Upper lobe of right lung (tissue), 1 donor: ENCODE results near the gene ALK. TPM values are rescaled to one million over a fixed set of nuclear protein-coding genes. Genes with fewer than 3 reads are reported as not detected.

Source experiments
- ATAC-seq: fragments of 200-7000 bp; cut with Tn5 transposase; one replicate; pipeline ENCODE4 v1.9.1; 2020; ENCODE audit warnings: mild to moderate bottlenecking, moderate library complexity
- DNase-seq: peaks from one replicate; pipeline ENCODE4 v3.0.0-alpha.2; 2020
- H3K27ac ChIP-seq: fragments of 200-600 bp; one replicate; pipeline ENCODE4 v1.8.0; 2022
- H3K27me3 ChIP-seq: fragments of 200-600 bp; one replicate; pipeline ENCODE4 v1.8.0; 2022; ENCODE audit warnings: mild to moderate bottlenecking
- H3K36me3 ChIP-seq: fragments of 200-600 bp; one replicate; pipeline ENCODE4 v1.8.0; 2022
- H3K4me1 ChIP-seq: fragments of 200-600 bp; one replicate; pipeline ENCODE4 v1.8.0; 2022
- H3K4me3 ChIP-seq: fragments of 200-600 bp; one replicate; pipeline ENCODE4 v1.8.0; 2022; ENCODE audit warnings: mild to moderate bottlenecking
- H3K9me3 ChIP-seq: fragments of 200-600 bp; one replicate; pipeline ENCODE4 v1.8.0; 2022
- intact Hi-C: fragments of 100-400 bp; cut with DNase I; formaldehyde crosslinking; loops from one replicate; pipeline ENCODE4 v1.11.0; 2022
- total RNA-seq: library from RNA; stranded (reverse); fragmentation: NEBNext Ultra II Directional; extraction: Animal tissue kit (Norgen Biotek cat#: 25700); gene quantifications from one replicate; pipeline ENCODE4 v1.2.1, GENCODE V29; 2021
- TF ChIP-seq, protein P1 (sequence below): fragments of 200-600 bp; IDR thresholded peaks from one replicate; pipeline ENCODE4 v1.8.0; 2022; ENCODE audit warnings: antibody characterized with exemption
- donor health status: DM: no; HTN: yes; CAD: no; lungs with severe emphysema.

Gene ALK
- total RNA-seq, 1 donor from 2014 or later: not detected

DNA sequence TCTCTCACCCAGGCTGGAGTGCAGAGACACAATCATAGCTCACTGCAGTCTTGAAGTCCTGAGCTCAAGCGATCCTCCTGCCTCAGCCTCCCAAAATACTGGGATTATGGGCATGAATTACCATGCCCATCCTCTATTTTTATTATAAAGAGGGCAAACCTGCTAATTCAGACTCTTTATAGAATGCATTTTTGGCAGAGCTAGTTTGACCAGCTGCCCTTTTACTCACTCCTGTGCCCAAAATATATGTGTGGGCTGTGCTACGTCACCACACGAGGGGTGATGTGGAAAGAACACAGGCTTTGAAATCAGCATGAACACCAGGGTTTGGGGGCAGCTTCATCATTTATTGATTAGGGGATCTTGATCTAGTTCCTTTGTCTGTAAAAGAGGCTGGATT lies 668.4 kb downstream of the ALK start:
- intact Hi-C loops: no loop called here
- Histone ChIP-seq H3K9me3 (no peaks in the 10 kb centered on the region), H3K36me3 (no peaks in the 10 kb centered on the region), H3K4me1 (no peaks in the 10 kb centered on the region), H3K27ac (no peak overlapping the region), H3K4me3 (no peak overlapping the region), H3K27me3 (no peaks in the 10 kb centered on the region)
- ATAC-seq: no peak
- TF ChIP-seq, protein P1, sequence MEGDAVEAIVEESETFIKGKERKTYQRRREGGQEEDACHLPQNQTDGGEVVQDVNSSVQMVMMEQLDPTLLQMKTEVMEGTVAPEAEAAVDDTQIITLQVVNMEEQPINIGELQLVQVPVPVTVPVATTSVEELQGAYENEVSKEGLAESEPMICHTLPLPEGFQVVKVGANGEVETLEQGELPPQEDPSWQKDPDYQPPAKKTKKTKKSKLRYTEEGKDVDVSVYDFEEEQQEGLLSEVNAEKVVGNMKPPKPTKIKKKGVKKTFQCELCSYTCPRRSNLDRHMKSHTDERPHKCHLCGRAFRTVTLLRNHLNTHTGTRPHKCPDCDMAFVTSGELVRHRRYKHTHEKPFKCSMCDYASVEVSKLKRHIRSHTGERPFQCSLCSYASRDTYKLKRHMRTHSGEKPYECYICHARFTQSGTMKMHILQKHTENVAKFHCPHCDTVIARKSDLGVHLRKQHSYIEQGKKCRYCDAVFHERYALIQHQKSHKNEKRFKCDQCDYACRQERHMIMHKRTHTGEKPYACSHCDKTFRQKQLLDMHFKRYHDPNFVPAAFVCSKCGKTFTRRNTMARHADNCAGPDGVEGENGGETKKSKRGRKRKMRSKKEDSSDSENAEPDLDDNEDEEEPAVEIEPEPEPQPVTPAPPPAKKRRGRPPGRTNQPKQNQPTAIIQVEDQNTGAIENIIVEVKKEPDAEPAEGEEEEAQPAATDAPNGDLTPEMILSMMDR: no peak
- no peak for DNase-seq

DNA sequence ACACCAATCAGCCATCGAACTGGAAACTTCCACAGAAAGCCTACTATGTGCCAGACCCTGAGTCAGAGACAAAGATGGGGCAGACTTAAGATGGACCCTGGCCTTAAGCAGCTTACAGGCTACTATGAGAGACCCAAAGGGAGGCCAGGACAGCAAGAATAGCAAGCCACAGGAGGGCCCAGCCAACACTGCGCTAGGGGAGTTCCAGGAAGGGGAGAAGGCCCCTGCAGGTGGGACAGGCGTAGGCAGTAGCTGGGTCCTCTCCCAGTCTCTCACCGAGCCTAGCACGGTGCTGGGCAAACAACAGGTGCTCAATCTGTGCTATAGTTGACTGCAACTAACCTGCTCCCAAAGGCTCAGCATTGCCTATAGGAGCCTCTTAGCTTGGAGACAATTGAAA lies 670.0 kb downstream of the ALK start:
- H3K4me3 ChIP-seq: no peak overlapping the region
- H3K27me3 ChIP-seq: no peaks in the 10 kb centered on the region
- DNase-seq: no peak
- intact Hi-C loops: no loop called here
- no peaks in the 10 kb centered on the region for H3K9me3 ChIP-seq
- H3K36me3 ChIP-seq: no peaks in the 10 kb centered on the region
- no peak overlapping the region for H3K27ac ChIP-seq
- ATAC-seq: no peak
- TF ChIP-seq, protein P1: no peak
- H3K4me1 ChIP-seq: no peaks in the 10 kb centered on the region

DNA sequence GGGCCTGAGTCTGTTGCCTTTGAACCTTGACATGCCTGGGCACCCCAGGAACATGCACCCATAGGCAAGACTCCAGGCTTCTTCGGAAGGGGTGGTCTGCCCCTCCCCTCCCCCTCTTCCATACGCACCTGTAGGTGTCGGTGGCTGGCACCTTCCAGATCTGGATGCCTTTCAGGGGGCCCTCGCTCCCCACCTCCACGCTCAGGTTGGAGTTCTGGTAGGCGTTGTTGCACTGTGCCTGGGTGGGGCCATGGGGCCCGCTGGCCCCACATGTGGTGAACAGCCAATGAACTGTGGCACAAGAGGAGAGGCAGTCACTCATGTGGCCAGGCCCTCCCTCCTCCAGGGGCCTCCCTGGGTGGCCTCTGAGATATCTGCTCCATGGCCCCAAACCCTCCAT lies 670.4 kb downstream of the ALK start:
- Histone ChIP-seq H3K27me3 (no peaks in the 10 kb centered on the region), H3K27ac (no peak overlapping the region), H3K4me3 (no peak overlapping the region), H3K36me3 (no peaks in the 10 kb centered on the region), H3K4me1 (no peaks in the 10 kb centered on the region), H3K9me3 (no peaks in the 10 kb centered on the region)
- DNase-seq (no peak), ATAC-seq (no peak)
- intact Hi-C loops: no loop called here
- TF ChIP-seq, protein P1: no peak

GRCh38 chr2:29249666-29250253 lies 671.6 kb downstream of the ALK start:
- Histone ChIP-seq H3K36me3 (no peaks in the 10 kb centered on the region), H3K4me1 (no peaks in the 10 kb centered on the region), H3K27me3 (no peaks in the 10 kb centered on the region), H3K27ac (no peak overlapping the region), H3K4me3 (no peak overlapping the region), H3K9me3 (no peaks in the 10 kb centered on the region)
- ATAC-seq (no peak), DNase-seq (no peak)
- intact Hi-C loops: no loop called here
- TF ChIP-seq, protein P1: no peak

- H3K9me3 ChIP-seq: no peaks in the 10 kb centered on the region
- no peak for ATAC-seq
- no peak overlapping the region for H3K4me3 ChIP-seq
- no peaks in the 10 kb centered on the region for H3K36me3 ChIP-seq
- intact Hi-C loops: no loop called here
- no peak overlapping the region for H3K27ac ChIP-seq
- TF ChIP-seq, protein P1: no peak
- no peaks in the 10 kb centered on the region for H3K4me1 ChIP-seq
- DNase-seq: no peak
- no peaks in the 10 kb centered on the region for H3K27me3 ChIP-seq
These were observed 674.0 kb downstream of the ALK start for GRCh38 chr2:29247336-29247914.
